ENCODE measurements around the gene MCEMP1.

- TF ChIP-seq CTCF (IDR thresholded peaks at IDR 0.05; ENCODE audit: low read depth, low read length, poor library complexity, severe bottlenecking) = no peak
- no peak for TF ChIP-seq EZH2phosphoT487 (IDR thresholded peaks at IDR 0.05; ENCODE audit: borderline replicate concordance, low read length)
These were observed 10.3 kb downstream of the MCEMP1 start for GRCh38 chr19:7687177-7687576.

Measured in DOHH2 (cell line).